Measurements from ENCODE around the gene BPIFB6. TPM values are rescaled to one million over a fixed set of nuclear protein-coding genes. Genes with fewer than 3 reads are reported as not detected.
"Not testable (repeated sequence)": the region's sequence is repeated elsewhere in the genome, so short reads cannot be mapped to it uniquely, and the experiment has no call there.

The BPIFB6 gene
- total RNA-seq, 6 experiments from 2014 or later: not detected

- no peak for TF ChIP-seq CTCF (IDR thresholded peaks at IDR 0.05)
- Mint-ChIP-seq H3K36me3 (ENCODE audit: low read depth) (peaks cover 10% of the 10 kb centered on the region), H3K27ac (no peak overlapping the region), H3K9me3 (peaks cover 10% of the 10 kb centered on the region), H3K4me3 (no peak overlapping the region), H3K4me1 (ENCODE audit: low read depth) (no peaks in the 10 kb centered on the region), H3K27me3 (ENCODE audit: insufficient read depth) (peaks cover 42% of the 10 kb centered on the region)
- DNase-seq: no peak
These were observed 11.0 kb downstream of the BPIFB6 start for GRCh38 chr20:33042430-33042829.

- no peak for TF ChIP-seq CTCF (IDR thresholded peaks at IDR 0.05)
- H3K4me3 Mint-ChIP-seq: no peak overlapping the region
- peaks cover 10% of the 10 kb centered on the region for H3K36me3 Mint-ChIP-seq (ENCODE audit: low read depth)
- H3K27ac Mint-ChIP-seq: no peak overlapping the region
- no peaks in the 10 kb centered on the region for H3K4me1 Mint-ChIP-seq (ENCODE audit: low read depth)
- peaks cover 10% of the 10 kb centered on the region for H3K9me3 Mint-ChIP-seq
- no peak for DNase-seq
- H3K27me3 Mint-ChIP-seq (ENCODE audit: insufficient read depth): peaks cover 37% of the 10 kb centered on the region
These were observed 11.7 kb downstream of the BPIFB6 start for GRCh38 chr20:33042983-33043730.

- no peak for TF ChIP-seq CTCF (IDR thresholded peaks at IDR 0.05)
- no peak overlapping the region for H3K27ac Mint-ChIP-seq
- DNase-seq: no peak
These were observed 12.3 kb downstream of the BPIFB6 start for GRCh38 chr20:33043731-33044181.

DNA sequence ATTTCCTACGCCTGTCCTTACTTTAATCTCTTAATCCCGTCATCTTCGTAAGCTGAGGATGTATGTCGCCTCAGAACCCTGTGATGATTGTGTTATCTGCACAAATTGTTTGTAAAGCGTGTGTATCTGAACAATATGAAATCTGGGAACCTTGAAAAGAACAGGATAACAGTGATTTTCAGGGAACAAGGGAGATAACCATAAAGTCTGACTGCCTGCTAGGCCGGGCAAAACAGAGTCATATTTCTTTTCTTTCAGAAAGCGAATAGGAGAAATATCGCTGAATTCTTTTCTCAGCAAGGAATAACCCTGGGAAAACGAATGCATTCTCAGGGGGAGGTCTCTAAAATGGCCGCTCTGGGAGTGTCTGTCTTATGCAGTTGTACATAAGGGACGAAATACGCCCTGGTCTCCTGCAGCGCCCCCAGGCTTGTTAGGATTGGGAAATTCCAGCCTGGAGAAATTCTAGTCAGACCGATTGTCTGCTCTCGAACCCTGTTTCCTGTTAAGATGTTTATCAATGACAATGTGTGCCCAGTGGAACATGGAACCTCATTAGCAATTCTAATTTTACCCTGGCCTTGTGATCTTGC is 13.8 kb downstream of the BPIFB6 start:
- H3K27me3 Mint-ChIP-seq (ENCODE audit: insufficient read depth): peaks cover 29% of the 10 kb centered on the region
- H3K27ac Mint-ChIP-seq: not testable (repeated sequence)

More at GRCh38 chr20:33043731-33044181, 12.3 kb downstream of the BPIFB6 start:
- H3K36me3 Mint-ChIP-seq (ENCODE audit: low read depth): peaks cover 10% of the 10 kb centered on the region
- peaks cover 10% of the 10 kb centered on the region for H3K9me3 Mint-ChIP-seq
- H3K4me1 Mint-ChIP-seq (ENCODE audit: low read depth): no peaks in the 10 kb centered on the region
- H3K27me3 Mint-ChIP-seq (ENCODE audit: insufficient read depth): peaks cover 39% of the 10 kb centered on the region
- H3K4me3 Mint-ChIP-seq: no peak overlapping the region

DNA sequence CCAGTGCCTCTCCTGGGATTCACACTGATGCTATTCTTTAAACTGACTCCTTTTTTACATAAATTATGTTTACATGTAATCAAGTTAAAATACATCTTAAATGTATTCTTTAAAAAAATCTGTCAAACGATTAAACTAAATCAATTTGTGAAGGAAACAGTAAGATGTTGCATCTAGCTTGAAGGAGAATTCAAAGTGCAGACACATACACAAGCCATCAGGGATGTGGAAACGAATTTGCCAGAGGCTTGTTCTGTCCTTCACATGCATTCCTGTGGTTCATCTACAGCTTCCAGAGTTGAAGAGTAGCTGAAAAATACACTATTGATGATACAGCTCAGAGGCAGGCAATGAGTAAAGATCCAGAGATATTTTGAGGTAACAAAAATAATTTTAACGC is 15.0 kb downstream of the BPIFB6 start:
- no peak for DNase-seq
- Mint-ChIP-seq H3K27ac (no peak overlapping the region), H3K27me3 (ENCODE audit: insufficient read depth) (peaks cover 23% of the 10 kb centered on the region), H3K4me1 (ENCODE audit: low read depth) (no peaks in the 10 kb centered on the region), H3K9me3 (peaks cover 10% of the 10 kb centered on the region), H3K36me3 (ENCODE audit: low read depth) (peaks cover 10% of the 10 kb centered on the region), H3K4me3 (no peak overlapping the region)
- no peak for TF ChIP-seq CTCF (IDR thresholded peaks at IDR 0.05)

More for the DNA sequence above, 13.8 kb downstream of the BPIFB6 start:
- not testable (repeated sequence) for H3K4me3 Mint-ChIP-seq; H3K4me1 Mint-ChIP-seq (ENCODE audit: low read depth); DNase-seq; H3K36me3 Mint-ChIP-seq (ENCODE audit: low read depth)
- H3K9me3 Mint-ChIP-seq: peaks cover 10% of the 10 kb centered on the region

- H3K4me1 Mint-ChIP-seq (ENCODE audit: low read depth): no peaks in the 10 kb centered on the region
- no peak for TF ChIP-seq CTCF (IDR thresholded peaks at IDR 0.05)
- no peak for DNase-seq
- H3K36me3 Mint-ChIP-seq (ENCODE audit: low read depth): no peaks in the 10 kb centered on the region
- H3K9me3 Mint-ChIP-seq: peaks cover 2% of the 10 kb centered on the region
- H3K27me3 Mint-ChIP-seq (ENCODE audit: insufficient read depth): peaks cover 22% of the 10 kb centered on the region
- H3K27ac Mint-ChIP-seq: no peak overlapping the region
- H3K4me3 Mint-ChIP-seq: no peak overlapping the region
These were observed 19.9 kb downstream of the BPIFB6 start for GRCh38 chr20:33051333-33051732.
